HG02642 (cell line): ENCODE results near the gene GIT2.
"Not testable (repeated sequence)": the region's sequence is repeated elsewhere in the genome, so short reads cannot be mapped to it uniquely, and the experiment has no call there.

Source experiments
- ATAC-seq: cut with Tn5 transposase; IDR thresholded peaks from one replicate; pipeline ENCODE4 v1.9.1; 2021; ENCODE audit warnings: mild to moderate bottlenecking; ENCODE audit not compliant: unreplicated experiment, poor library complexity

Gene GIT2

GRCh38 chr12:109986236-109986635, 9.9 kb downstream of the GIT2 start:
- not testable (repeated sequence) for ATAC-seq

- ATAC-seq, result no peak
Observed at GRCh38 chr12:109983432-109984142, 12.6 kb downstream of the GIT2 start.

GRCh38 chr12:109982210-109982609, 14.0 kb downstream of the GIT2 start:
- ATAC-seq, result no peak

- ATAC-seq, result no peak
Observed at GRCh38 chr12:109981311-109981710, 14.9 kb downstream of the GIT2 start.

GRCh38 chr12:109972821-109973220, 23.3 kb downstream of the GIT2 start:
- ATAC-seq, result no peak

- ATAC-seq, result no peak
Observed at GRCh38 chr12:109968801-109969200, 27.4 kb downstream of the GIT2 start.

GRCh38 chr12:109968032-109968420, 28.1 kb downstream of the GIT2 start:
- no peak for ATAC-seq

- no peak for ATAC-seq
Observed at GRCh38 chr12:109967383-109968031, 28.7 kb downstream of the GIT2 start.

- no peak for ATAC-seq
Observed at GRCh38 chr12:109966546-109966945, 29.6 kb downstream of the GIT2 start.

GRCh38 chr12:109963743-109964429, 32.3 kb downstream of the GIT2 start:
- ATAC-seq, result no peak

- no peak for ATAC-seq
Observed at GRCh38 chr12:109963330-109963729, 32.8 kb downstream of the GIT2 start.

- ATAC-seq, result no peak
Observed at GRCh38 chr12:109962398-109962797, 33.8 kb downstream of the GIT2 start.

- no peak for ATAC-seq
Observed at GRCh38 chr12:109961612-109962011, 34.6 kb downstream of the GIT2 start.

- no peak for ATAC-seq
Observed at GRCh38 chr12:109961201-109961600, 35.0 kb downstream of the GIT2 start.

GRCh38 chr12:109959411-109960093, 36.6 kb downstream of the GIT2 start:
- no peak for ATAC-seq

- no peak for ATAC-seq
Observed at GRCh38 chr12:109958374-109958773, 37.8 kb downstream of the GIT2 start.

GRCh38 chr12:109953656-109954055, 42.5 kb downstream of the GIT2 start:
- no peak for ATAC-seq

GRCh38 chr12:109952873-109953272, 43.3 kb downstream of the GIT2 start:
- ATAC-seq, result no peak

GRCh38 chr12:109952160-109952858, 43.9 kb downstream of the GIT2 start:
- no peak for ATAC-seq

GRCh38 chr12:109951751-109952150, 44.4 kb downstream of the GIT2 start:
- ATAC-seq, result no peak
